ENCODE measurements around the gene VARS1. TPM values are rescaled to one million over a fixed set of nuclear protein-coding genes. Genes with fewer than 3 reads are reported as not detected.

Gene VARS1
- total RNA-seq, 2 experiments from 2014 or later: 150 to 153 TPM

GRCh38 chr6:31752739-31753319 lies 42.7 kb downstream of the VARS1 start:
- intact Hi-C loops (cut with micrococcal nuclease): no loop called here
- H3K4me3 Mint-ChIP-seq: no peak overlapping the region
- ATAC-seq (no peak), DNase-seq (no peak)
- no peaks in the 10 kb centered on the region for H3K27me3 Mint-ChIP-seq
- no peak for TF ChIP-seq CTCF (IDR thresholded peaks at IDR 0.05)
- H3K4me1 Mint-ChIP-seq (ENCODE audit: low read depth): no peaks in the 10 kb centered on the region
- ChIA-PET POLR2A (interaction anchor here (0.7 to 1.5 kb wide), 4 partner anchors 12 to 135 kb away, joined by 3 to 8 read pairs (median 6); partner anchors contain the start of gene MSH5), CTCF (interaction anchor here (2.2 kb wide), 1 partner anchor 17 kb away, joined by 10 read pairs; no protein-coding TSS in a partner anchor)
- no peaks in the 10 kb centered on the region for H3K9me3 Mint-ChIP-seq
- no peak overlapping the region for H3K27ac Mint-ChIP-seq
- peaks cover 22% of the 10 kb centered on the region for H3K36me3 Mint-ChIP-seq (ENCODE audit: low read depth)

- ChIA-PET POLR2A (interaction anchor here (0.6 kb wide), 1 partner anchor 10 kb away, joined by 4 read pairs; no protein-coding TSS in a partner anchor), CTCF (interaction anchor here (0.9 kb wide), 1 partner anchor 40 kb away, joined by 3 read pairs; no protein-coding TSS in a partner anchor)
- Mint-ChIP-seq H3K4me3 (no peak overlapping the region), H3K27ac (no peak overlapping the region), H3K27me3 (no peaks in the 10 kb centered on the region), H3K36me3 (ENCODE audit: low read depth) (peaks cover 26% of the 10 kb centered on the region), H3K4me1 (ENCODE audit: low read depth) (peaks cover 2% of the 10 kb centered on the region), H3K9me3 (no peaks in the 10 kb centered on the region)
- TF ChIP-seq CTCF (IDR thresholded peaks at IDR 0.05): no peak
- ATAC-seq (no peak), DNase-seq (no peak)
- intact Hi-C loops (cut with micrococcal nuclease): no loop called here
These were observed 45.0 kb downstream of the VARS1 start for GRCh38 chr6:31750411-31751022.

- Mint-ChIP-seq H3K4me1 (ENCODE audit: low read depth) (peaks cover 2% of the 10 kb centered on the region), H3K9me3 (no peaks in the 10 kb centered on the region), H3K36me3 (ENCODE audit: low read depth) (peaks cover 33% of the 10 kb centered on the region), H3K27me3 (no peaks in the 10 kb centered on the region), H3K4me3 (no peak overlapping the region), H3K27ac (no peak overlapping the region)
- POLR2A ChIA-PET: interaction anchor here (1.0 kb wide), 1 partner anchor 24 kb away, joined by 3 read pairs; no protein-coding TSS in a partner anchor
- ATAC-seq (no peak), DNase-seq (no peak)
- CTCF ChIA-PET: interaction anchor here (0.6 to 0.9 kb wide), 2 partner anchors 41 to 697 kb away, joined by 3 read pairs; no protein-coding TSS in a partner anchor
- intact Hi-C loops (cut with micrococcal nuclease): no loop called here
- no peak for TF ChIP-seq CTCF (IDR thresholded peaks at IDR 0.05)
These were observed 46.1 kb downstream of the VARS1 start for GRCh38 chr6:31749301-31750036.

Other genes starting within 250 kb of the VARS1 start
- 1 to 10 TPM in 1 of 2 experiments, under 1 TPM in 1; 0.86 to 1.1 TPM for gene ATP6V1G2, start 249.1 kb downstream of the VARS1 start, total RNA-seq
- 10 to 100 TPM; 11.3 to 13.0 TPM for gene NFKBIL1, start 248.1 kb downstream of the VARS1 start, total RNA-seq
- 100 to 1,000 TPM; 713 to 724 TPM for gene LTA, start 223.5 kb downstream of the VARS1 start, total RNA-seq
- 10 to 100 TPM; 89.2 to 92.5 TPM for gene TNF, start 220.2 kb downstream of the VARS1 start, total RNA-seq
- gene LTB, start 213.3 kb downstream of the VARS1 start, total RNA-seq: 100 to 1,000 TPM; 368 to 375 TPM
- gene LST1, start 209.5 kb downstream of the VARS1 start, total RNA-seq: 10 to 100 TPM; 40.4 to 43.6 TPM
- gene NCR3, start 202.7 kb downstream of the VARS1 start, total RNA-seq: 10 to 100 TPM; 60.1 to 60.3 TPM
- 100 to 1,000 TPM; 240 to 253 TPM for gene AIF1, start 180.5 kb downstream of the VARS1 start, total RNA-seq
- 100 to 1,000 TPM; 257 to 262 TPM for gene PRRC2A, start 175.0 kb downstream of the VARS1 start, total RNA-seq
- gene BAG6, start 143.1 kb downstream of the VARS1 start, total RNA-seq: 100 to 1,000 TPM; 303 to 318 TPM
- 1 to 10 TPM; 4.4 to 4.9 TPM for gene APOM, start 139.9 kb downstream of the VARS1 start, total RNA-seq
- 10 to 100 TPM; 11.4 to 11.7 TPM for gene C6orf47, start 135.0 kb downstream of the VARS1 start, total RNA-seq
- 10 to 100 TPM; 29.4 to 30.9 TPM for gene GPANK1, start 130.8 kb downstream of the VARS1 start, total RNA-seq
- gene CSNK2B, start 129.7 kb downstream of the VARS1 start, total RNA-seq: 100 to 1,000 TPM; 241 to 247 TPM
- 10 to 100 TPM; 14.7 to 16.1 TPM for gene LY6G5B, start 125.8 kb downstream of the VARS1 start, total RNA-seq
- gene LY6G5C, start 114.7 kb downstream of the VARS1 start, total RNA-seq: 1 to 10 TPM; 1.6 to 2.3 TPM
- gene ABHD16A, start 92.4 kb downstream of the VARS1 start, total RNA-seq: 10 to 100 TPM; 23.7 to 24.3 TPM
- not detected for gene LY6G6F, start 88.9 kb downstream of the VARS1 start, total RNA-seq
- gene LY6G6D, start 80.4 kb downstream of the VARS1 start, total RNA-seq: not detected
- gene LY6G6C, start 74.0 kb downstream of the VARS1 start, total RNA-seq: not detected
- under 1 TPM; 0.65 to 0.81 TPM for gene MPIG6B, start 72.4 kb downstream of the VARS1 start, total RNA-seq
- gene DDAH2, start 66.5 kb downstream of the VARS1 start, total RNA-seq: 1 to 10 TPM; 6.3 to 6.9 TPM
- gene CLIC1, start 59.2 kb downstream of the VARS1 start, total RNA-seq: 100 to 1,000 TPM; 334 to 346 TPM
- gene MSH5, start 55.7 kb downstream of the VARS1 start, total RNA-seq: 100 to 1,000 TPM in 1 of 2 experiments, 10 to 100 TPM in 1; 96.9 to 105 TPM
- 10 to 100 TPM; 13.6 to 18.7 TPM for gene SAPCD1, start 33.1 kb downstream of the VARS1 start, total RNA-seq
- 1 to 10 TPM; 1.6 TPM for gene VWA7, start 18.4 kb downstream of the VARS1 start, total RNA-seq
- 100 to 1,000 TPM; 117 to 120 TPM for gene LSM2, start 11.2 kb upstream of the VARS1 start, total RNA-seq
- 1 to 10 TPM; 1.7 to 2.0 TPM for gene HSPA1L, start 19.5 kb upstream of the VARS1 start, total RNA-seq
- 10 to 100 TPM; 36.6 to 37.8 TPM for gene HSPA1A, start 19.8 kb upstream of the VARS1 start, total RNA-seq
- gene HSPA1B, start 32.0 kb upstream of the VARS1 start, total RNA-seq: 10 to 100 TPM; 50.4 to 50.8 TPM
- gene NEU1, start 67.1 kb upstream of the VARS1 start, total RNA-seq: 1 to 10 TPM; 8.7 to 9.8 TPM
- not detected for gene SLC44A4, start 83.2 kb upstream of the VARS1 start, total RNA-seq
- gene EHMT2, start 101.9 kb upstream of the VARS1 start, total RNA-seq: 10 to 100 TPM; 55.4 to 56.8 TPM
- gene ZBTB12, start 106.3 kb upstream of the VARS1 start, total RNA-seq: 1 to 10 TPM; 1.8 to 2.1 TPM
- 1 to 10 TPM in 1 of 2 experiments, under 1 TPM in 1; 0.99 to 1.4 TPM for gene C2, start 132.0 kb upstream of the VARS1 start, total RNA-seq
- gene CFB, start 150.3 kb upstream of the VARS1 start, total RNA-seq: under 1 TPM; 0.43 to 0.45 TPM
- gene NELFE, start 163.2 kb upstream of the VARS1 start, total RNA-seq: 10 to 100 TPM; 60.5 to 61.0 TPM
- gene SKIC2, start 163.4 kb upstream of the VARS1 start, total RNA-seq: 10 to 100 TPM; 76.5 to 77.3 TPM
- gene DXO, start 176.4 kb upstream of the VARS1 start, total RNA-seq: 10 to 100 TPM; 13.0 to 13.1 TPM
- 1 to 10 TPM; 2.8 to 3.2 TPM for gene C4A, start 186.3 kb upstream of the VARS1 start, total RNA-seq
- gene C4B, start 219.0 kb upstream of the VARS1 start, total RNA-seq: 1 to 10 TPM; 2.7 to 3.3 TPM
- under 1 TPM; 0.16 to 0.27 TPM for gene CYP21A2, start 242.7 kb upstream of the VARS1 start, total RNA-seq